Body of pancreas (tissue), 4 donors: ENCODE data around the gene PDE4A. TPM values are rescaled to one million over a fixed set of nuclear protein-coding genes. Genes with fewer than 3 reads are reported as not detected.
"Not testable (repeated sequence)": the region's sequence is repeated elsewhere in the genome, so short reads cannot be mapped to it uniquely, and the experiment has no call there.

Experiments used
- ATAC-seq: fragments of 150-250 bp; one replicate; pipeline ENCODE4 v1.9.1; 2016
- DNase-seq, 4 donors: peaks; one replicate each; pipeline ENCODE4 v3.0.0-alpha.2; 2019
- H3K27ac ChIP-seq, 4 donors: fragments of 200-600 bp; sonication (generic); 1 replicate in 3 of 4; 2 replicates in 1 of 4; pipeline versions ENCODE4 v1.5.1 to v1.6.1; 2016 to 2019; ENCODE audit warnings: mild to moderate bottlenecking in 1 of 4, mixed read lengths in 1 of 4, moderate library complexity in 1 of 4
- H3K27me3 ChIP-seq, 2 donors: fragments of 200-600 bp; sonication (generic); one replicate each; pipeline ENCODE4 v1.6.0; 2016; ENCODE audit warnings: mild to moderate bottlenecking in 1 of 2
- H3K36me3 ChIP-seq, 2 donors: fragments of 200-600 bp; sonication (generic); replicated peaks in 1 of 2; 2 replicates each; pipeline ENCODE4 v1.5.1; 2016; ENCODE audit warnings: low read depth in 2 of 2; ENCODE audit not compliant: insufficient read depth in 1 of 2
- H3K4me1 ChIP-seq: fragments of 200-600 bp; sonication (generic); one replicate; pipeline ENCODE4 v1.6.0; 2016
- H3K4me3 ChIP-seq, 2 donors: fragments of 200-600 bp; sonication (generic); 1 replicate in 1 of 2; 2 replicates in 1 of 2; pipeline ENCODE4 v1.5.1; 2016 to 2019
- H3K9me3 ChIP-seq, 3 donors: fragments of 200-600 bp; sonication (generic); 1 replicate in 2 of 3; 2 replicates in 1 of 3; pipeline ENCODE4 v1.5.1; 2016
- CTCF ChIP-seq, 7 experiments: fragments of 450-650 bp in 4 of 7; fragments of 200-600 bp in 3 of 7; sonication (generic) in 3 of 7; IDR thresholded peaks; one replicate each; pipeline ENCODE4 v1.5.1; 2016 to 2019; ENCODE audit warnings: antibody characterized with exemption in 7 of 7
- POLR2A ChIP-seq, 3 donors: fragments of 450-650 bp; IDR thresholded peaks; one replicate each; pipeline ENCODE4 v1.6.1; 2016; ENCODE audit warnings: antibody characterized with exemption in 3 of 3, mild to moderate bottlenecking in 2 of 3
- WGBS, 2 donors: methylation state at CpG; one replicate each; pipeline ENCODE4 v1.1.5; 2017; 5-methylcytosine and 5-hydroxymethylcytosine counted together
- intact Hi-C: fragments of 100-400 bp; cut with DNase I; formaldehyde crosslinking; loops from one replicate; pipeline ENCODE4 v1.15.1; 2023
- total RNA-seq, 2 donors: library from RNA; depleted of rRNA; stranded (reverse); fragments of >200 nt; gene quantifications; one replicate each; pipeline ENCODE4 v1.1.0, GENCODE V29; 2016

Gene PDE4A
- total RNA-seq = 10 to 100 TPM in 1 of 2 donors, 1 to 10 TPM in 1; 8.8 to 17.1 TPM

DNA sequence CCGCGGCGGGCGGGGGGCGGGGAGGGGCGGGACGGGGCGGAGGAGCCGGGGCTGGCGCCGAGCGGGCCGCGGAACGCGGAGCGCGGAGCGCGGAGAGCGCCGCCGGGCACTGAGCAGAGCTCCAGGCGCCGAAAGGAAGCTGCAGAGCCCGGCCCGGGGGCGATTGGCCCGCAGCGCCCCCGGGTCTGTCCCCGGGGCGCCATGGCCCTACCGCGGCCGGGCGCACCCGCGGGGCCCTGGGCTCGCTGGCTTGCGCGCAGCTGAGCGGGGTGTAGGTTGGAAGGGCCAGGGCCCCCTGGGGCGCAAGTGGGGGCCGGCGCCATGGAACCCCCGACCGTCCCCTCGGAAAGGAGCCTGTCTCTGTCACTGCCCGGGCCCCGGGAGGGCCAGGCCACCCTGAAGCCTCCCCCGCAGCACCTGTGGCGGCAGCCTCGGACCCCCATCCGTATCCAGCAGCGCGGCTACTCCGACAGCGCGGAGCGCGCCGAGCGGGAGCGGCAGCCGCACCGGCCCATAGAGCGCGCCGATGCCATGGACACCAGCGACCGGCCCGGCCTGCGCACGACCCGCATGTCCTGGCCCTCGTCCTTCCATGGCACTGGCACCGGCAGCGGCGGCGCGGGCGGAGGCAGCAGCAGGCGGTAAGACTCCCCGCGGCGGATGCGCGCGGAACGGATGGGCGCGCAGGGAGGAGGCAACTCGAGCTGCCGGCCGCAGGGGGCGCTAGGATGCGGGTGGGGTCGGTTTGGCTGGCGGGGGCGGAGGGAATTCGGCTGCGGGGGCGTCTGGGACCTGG, at the start of gene PDE4A:
Gene PDE4A, plus strand, starts transcription at position 95 of the 796 bp plus-strand sequence. Its CDS starts 227 bp downstream, at position 322.
- peaks cover 0 to 24% of the 10 kb centered on the region in 2 donors for H3K27me3 ChIP-seq
- no peak for TF ChIP-seq CTCF (IDR thresholded peaks at IDR 0.05)
- TF ChIP-seq POLR2A (IDR thresholded peaks at IDR 0.05) = no peak
- ATAC-seq = no peak
- H3K36me3 ChIP-seq = no peaks in the 10 kb centered on the region
- no peaks in the 10 kb centered on the region for H3K9me3 ChIP-seq
- no peak for DNase-seq
- intact Hi-C loops = no loop called here
- no peak within 1 kb of the TSS for H3K4me3 ChIP-seq
- 2% methylated on average over 68 of the region's 104 CpGs; no CpG with 5 or more reads in 1 of the 2 donors for WGBS, 2 donors
- no peak within 1 kb of the TSS for H3K27ac ChIP-seq
- peaks cover 51% of the 10 kb centered on the region for H3K4me1 ChIP-seq

DNA sequence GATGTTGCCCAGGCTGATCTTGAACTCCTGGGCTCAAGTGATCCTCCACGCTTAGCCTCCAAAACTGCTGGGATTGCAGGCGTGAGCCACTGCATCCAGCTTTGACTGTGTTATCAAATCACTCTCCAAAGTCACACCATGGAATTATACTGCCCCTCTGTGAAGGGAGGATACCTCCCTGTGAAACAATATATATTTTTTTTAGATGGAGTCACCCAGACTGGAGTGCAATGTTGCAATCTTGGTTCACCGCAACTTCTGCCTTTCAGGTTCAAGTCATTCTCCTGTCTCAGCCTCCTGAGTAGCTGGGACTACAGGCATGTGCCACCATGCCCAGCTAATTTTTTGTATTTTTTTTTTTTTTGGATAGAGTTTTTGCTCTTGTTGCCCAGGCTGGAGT, 47.6 kb upstream of the PDE4A start:
- peak overlapping the region in 1 of 4 donors; percentile 34 for H3K27ac ChIP-seq
- no peak for TF ChIP-seq POLR2A (IDR thresholded peaks at IDR 0.05)
- H3K9me3 ChIP-seq = no peaks in the 10 kb centered on the region
- DNase-seq (peak in 1 of 4 donors; percentile 50), ATAC-seq (no peak)
- WGBS, 2 donors = 89 to 94% methylated on average over 3 of the region's 3 CpGs
- H3K36me3 ChIP-seq = peaks cover 0 to 5% of the 10 kb centered on the region in 2 donors
- H3K27me3 ChIP-seq = no peaks in the 10 kb centered on the region
- intact Hi-C loops = no loop called here
- H3K4me3 ChIP-seq = no peak overlapping the region
- H3K4me1 ChIP-seq = no peaks in the 10 kb centered on the region

DNA sequence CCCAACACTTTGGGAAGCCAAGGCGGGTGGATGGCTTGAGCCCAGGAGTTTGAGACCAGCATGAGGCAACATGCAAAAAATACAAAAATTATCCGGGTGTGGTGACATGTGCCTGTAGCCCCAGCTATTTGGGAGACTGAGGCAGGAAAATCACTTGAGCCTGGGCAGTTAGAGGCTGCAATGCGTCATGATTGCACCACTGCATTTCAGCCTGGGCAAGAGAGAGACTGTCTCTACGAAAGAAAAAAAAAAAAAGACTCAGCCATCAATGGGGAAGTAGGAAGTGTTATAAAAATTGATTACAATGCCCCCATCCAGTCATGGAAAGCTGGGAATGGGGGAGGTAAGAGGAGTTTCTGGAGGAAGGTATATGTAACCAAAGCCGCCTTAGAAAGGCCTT, 45.4 kb upstream of the PDE4A start:
- ATAC-seq = no peak
- 82 to 87% methylated on average over 5 of the region's 5 CpGs for WGBS, 2 donors

DNA sequence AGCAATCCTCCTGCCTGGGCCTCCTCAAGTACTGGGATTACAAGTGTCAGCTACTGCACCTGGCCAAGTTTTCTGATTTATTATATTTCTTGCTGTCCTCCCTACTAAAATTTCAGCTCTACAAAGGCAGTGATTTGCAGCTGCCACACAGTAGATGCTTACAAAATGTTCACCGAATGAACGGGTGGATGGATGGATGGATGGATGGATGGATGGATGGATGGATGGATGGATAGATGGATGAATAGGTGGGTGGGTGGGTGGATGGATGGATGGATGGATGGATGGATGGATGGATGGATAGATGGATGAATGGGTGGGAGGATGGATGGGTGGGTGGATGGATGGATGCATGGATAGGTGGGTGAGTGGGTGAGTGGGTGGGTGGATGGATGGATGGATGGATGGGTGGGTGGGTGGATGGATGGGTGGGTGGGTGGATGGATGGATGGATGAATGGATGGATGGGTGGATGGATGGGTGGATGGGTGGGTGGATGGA, 43.1 kb upstream of the PDE4A start:
- WGBS, 2 donors = 89 to 90% methylated on average over 2 of the region's 2 CpGs
- H3K27ac ChIP-seq, ATAC-seq, H3K9me3 ChIP-seq, H3K36me3 ChIP-seq, DNase-seq, intact Hi-C loops, H3K4me3 ChIP-seq, H3K27me3 ChIP-seq: not testable (repeated sequence)
- peaks cover 16% of the 10 kb centered on the region for H3K4me1 ChIP-seq

More for the DNA sequence above, 45.4 kb upstream of the PDE4A start:
- DNase-seq = no peak
- Histone ChIP-seq H3K27me3 (no peaks in the 10 kb centered on the region), H3K4me1 (peaks cover 8% of the 10 kb centered on the region), H3K9me3 (no peaks in the 10 kb centered on the region), H3K4me3 (no peak overlapping the region), H3K36me3 (peaks cover 0 to 5% of the 10 kb centered on the region in 2 donors), H3K27ac (no peak overlapping the region)
- intact Hi-C loops = no loop called here
- TF ChIP-seq CTCF (IDR thresholded peaks at IDR 0.05) = no peak

DNA sequence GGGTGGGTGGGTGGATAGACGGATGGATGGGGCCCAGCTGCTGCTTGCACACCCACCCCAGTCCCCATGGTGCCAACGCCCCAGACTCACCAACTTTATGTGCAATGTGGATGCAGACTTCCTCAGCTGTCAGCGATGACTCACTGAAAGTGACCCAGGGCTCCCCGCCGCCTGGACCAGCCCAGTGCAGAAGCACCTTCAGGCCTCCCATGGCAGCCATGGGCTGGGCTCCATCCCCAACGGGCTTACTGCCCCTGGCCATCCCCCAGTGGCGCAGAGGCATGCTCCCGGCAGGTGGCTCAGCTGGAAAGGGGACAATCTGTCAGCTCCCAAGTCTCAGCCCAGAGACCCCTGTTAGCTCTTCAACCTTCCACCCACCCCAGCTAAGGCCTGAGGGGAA, 42.2 kb upstream of the PDE4A start:
- TF ChIP-seq CTCF (IDR thresholded peaks at IDR 0.05) (no peak), POLR2A (IDR thresholded peaks at IDR 0.05) (no peak)
- no peak overlapping the region for H3K4me3 ChIP-seq
- H3K36me3 ChIP-seq = peaks cover 0 to 5% of the 10 kb centered on the region in 2 donors
- no peaks in the 10 kb centered on the region for H3K9me3 ChIP-seq
- 89 to 96% methylated on average over 4 to 5 of the region's 8 CpGs for WGBS, 2 donors
- no peaks in the 10 kb centered on the region for H3K27me3 ChIP-seq
- intact Hi-C loops = no loop called here
- peaks cover 16% of the 10 kb centered on the region for H3K4me1 ChIP-seq
- H3K27ac ChIP-seq = no peak overlapping the region
- ATAC-seq (no peak), DNase-seq (no peak)
